ENCODE results near the gene KRT74. TPM values are rescaled to one million over a fixed set of nuclear protein-coding genes. Genes with fewer than 3 reads are reported as not detected.

KRT74 gene
- total and polyA plus RNA-seq, 10 donors: not detected

GRCh38 chr12:52519826-52520662, 53.6 kb downstream of the KRT74 start, which contains the start of gene KRT5:
Gene KRT5 (minus strand): TSS chr12:52520394. CDS start chr12:52520296, 98 bp downstream.
- intact Hi-C loops (cut with DNase I; ENCODE audit: low total_unique reads): no loop called here
- no peak within 1 kb of the TSS for H3K4me3 ChIP-seq
- H3K9me3 ChIP-seq: no peaks in the 10 kb centered on the region
- TF ChIP-seq POLR2A (IDR thresholded peaks at IDR 0.05) (no peak), POLR2AphosphoS5 (IDR thresholded peaks at IDR 0.05) (no peak)
- TF ChIP-seq, protein P1, sequence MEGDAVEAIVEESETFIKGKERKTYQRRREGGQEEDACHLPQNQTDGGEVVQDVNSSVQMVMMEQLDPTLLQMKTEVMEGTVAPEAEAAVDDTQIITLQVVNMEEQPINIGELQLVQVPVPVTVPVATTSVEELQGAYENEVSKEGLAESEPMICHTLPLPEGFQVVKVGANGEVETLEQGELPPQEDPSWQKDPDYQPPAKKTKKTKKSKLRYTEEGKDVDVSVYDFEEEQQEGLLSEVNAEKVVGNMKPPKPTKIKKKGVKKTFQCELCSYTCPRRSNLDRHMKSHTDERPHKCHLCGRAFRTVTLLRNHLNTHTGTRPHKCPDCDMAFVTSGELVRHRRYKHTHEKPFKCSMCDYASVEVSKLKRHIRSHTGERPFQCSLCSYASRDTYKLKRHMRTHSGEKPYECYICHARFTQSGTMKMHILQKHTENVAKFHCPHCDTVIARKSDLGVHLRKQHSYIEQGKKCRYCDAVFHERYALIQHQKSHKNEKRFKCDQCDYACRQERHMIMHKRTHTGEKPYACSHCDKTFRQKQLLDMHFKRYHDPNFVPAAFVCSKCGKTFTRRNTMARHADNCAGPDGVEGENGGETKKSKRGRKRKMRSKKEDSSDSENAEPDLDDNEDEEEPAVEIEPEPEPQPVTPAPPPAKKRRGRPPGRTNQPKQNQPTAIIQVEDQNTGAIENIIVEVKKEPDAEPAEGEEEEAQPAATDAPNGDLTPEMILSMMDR (IDR thresholded peaks at IDR 0.05 in 8 of 11, conservative IDR thresholded peaks at IDR 0.05 in 3 of 11): no peak
- H3K27me3 ChIP-seq (replicated peaks in 1 of 7): peaks cover 0 to 15% (median 0%) of the 10 kb centered on the region in 7 donors
- WGBS, 5 donors: 87 to 93% (median 89%) methylated on average over 26 to 29 of the region's 29 CpGs
- DNase-seq: no peak
- H3K4me1 ChIP-seq: no peaks in the 10 kb centered on the region
- no peaks in the 10 kb centered on the region for H3K36me3 ChIP-seq
- H3K27ac ChIP-seq: no peak within 1 kb of the TSS

DNA sequence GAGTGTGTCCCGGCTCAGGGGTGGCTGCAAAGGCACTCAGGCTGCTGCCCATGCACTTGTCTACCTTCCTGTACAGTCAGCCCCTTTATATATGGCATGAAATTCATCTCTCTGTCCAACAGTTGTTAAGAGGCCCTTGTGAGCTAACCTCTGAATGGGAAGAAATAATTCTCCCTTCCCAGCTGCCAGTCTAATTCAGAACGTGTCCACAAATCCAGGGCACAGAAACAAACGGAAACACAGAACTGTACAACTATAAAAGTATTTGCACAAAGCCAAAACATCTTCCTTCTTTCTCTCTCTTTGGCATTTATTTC, 54.3 kb downstream of the KRT74 start:
- H3K27ac ChIP-seq: no peak overlapping the region
- H3K4me1 ChIP-seq: no peaks in the 10 kb centered on the region
- intact Hi-C loops (cut with DNase I; ENCODE audit: low total_unique reads): no loop called here
- peaks cover 0 to 15% (median 0%) of the 10 kb centered on the region in 7 donors for H3K27me3 ChIP-seq (replicated peaks in 1 of 7)
- TF ChIP-seq, protein P1 (IDR thresholded peaks at IDR 0.05 in 8 of 11, conservative IDR thresholded peaks at IDR 0.05 in 3 of 11): no peak
- no peak for TF ChIP-seq POLR2AphosphoS5 (IDR thresholded peaks at IDR 0.05)
- TF ChIP-seq POLR2A (IDR thresholded peaks at IDR 0.05): no peak
- no peaks in the 10 kb centered on the region for H3K36me3 ChIP-seq
- H3K9me3 ChIP-seq: no peaks in the 10 kb centered on the region
- H3K4me3 ChIP-seq: no peak overlapping the region
- 76 to 85% (median 82%) methylated on average over 3 of the region's 3 CpGs for WGBS, 5 donors
- no peak for DNase-seq

GRCh38 chr12:52518574-52519386, 54.9 kb downstream of the KRT74 start:
- H3K36me3 ChIP-seq: no peaks in the 10 kb centered on the region
- TF ChIP-seq, protein P1 (IDR thresholded peaks at IDR 0.05 in 8 of 11, conservative IDR thresholded peaks at IDR 0.05 in 3 of 11): no peak
- no peak for TF ChIP-seq POLR2A (IDR thresholded peaks at IDR 0.05)
- no peaks in the 10 kb centered on the region for H3K4me1 ChIP-seq
- peaks cover 0 to 14% (median 0%) of the 10 kb centered on the region in 7 donors for H3K27me3 ChIP-seq (replicated peaks in 1 of 7)
- no peak overlapping the region for H3K27ac ChIP-seq
- no peak overlapping the region for H3K4me3 ChIP-seq
- WGBS, 5 donors: 77 to 93% (median 85%) methylated on average over 7 to 8 of the region's 8 CpGs
- H3K9me3 ChIP-seq: no peaks in the 10 kb centered on the region
- intact Hi-C loops (cut with DNase I; ENCODE audit: low total_unique reads): no loop called here
- no peak for DNase-seq

GRCh38 chr12:52517888-52518287, 55.8 kb downstream of the KRT74 start:
- TF ChIP-seq, protein P1 (IDR thresholded peaks at IDR 0.05 in 8 of 11, conservative IDR thresholded peaks at IDR 0.05 in 3 of 11): no peak
- TF ChIP-seq POLR2A (IDR thresholded peaks at IDR 0.05): no peak
- no peaks in the 10 kb centered on the region for H3K36me3 ChIP-seq
- intact Hi-C loops (cut with DNase I; ENCODE audit: low total_unique reads): no loop called here
- H3K4me1 ChIP-seq: no peaks in the 10 kb centered on the region
- no peaks in the 10 kb centered on the region for H3K9me3 ChIP-seq
- peaks cover 0 to 17% (median 0%) of the 10 kb centered on the region in 7 donors for H3K27me3 ChIP-seq (replicated peaks in 1 of 7)
- WGBS, 5 donors: 86 to 91% (median 90%) methylated on average over 5 of the region's 5 CpGs
- no peak for DNase-seq
- no peak overlapping the region for H3K27ac ChIP-seq
- no peak overlapping the region for H3K4me3 ChIP-seq
